GM21381 (cell line): ENCODE data around the gene PFKP.
"Not testable (repeated sequence)": the region's sequence is repeated elsewhere in the genome, so short reads cannot be mapped to it uniquely, and the experiment has no call there.

ENCODE experiments used
- ATAC-seq: cut with Tn5 transposase; IDR thresholded peaks from one replicate; pipeline ENCODE4 v1.9.1; 2021; ENCODE audit warnings: mild to moderate bottlenecking, moderate library complexity; ENCODE audit not compliant: unreplicated experiment

Gene PFKP

DNA sequence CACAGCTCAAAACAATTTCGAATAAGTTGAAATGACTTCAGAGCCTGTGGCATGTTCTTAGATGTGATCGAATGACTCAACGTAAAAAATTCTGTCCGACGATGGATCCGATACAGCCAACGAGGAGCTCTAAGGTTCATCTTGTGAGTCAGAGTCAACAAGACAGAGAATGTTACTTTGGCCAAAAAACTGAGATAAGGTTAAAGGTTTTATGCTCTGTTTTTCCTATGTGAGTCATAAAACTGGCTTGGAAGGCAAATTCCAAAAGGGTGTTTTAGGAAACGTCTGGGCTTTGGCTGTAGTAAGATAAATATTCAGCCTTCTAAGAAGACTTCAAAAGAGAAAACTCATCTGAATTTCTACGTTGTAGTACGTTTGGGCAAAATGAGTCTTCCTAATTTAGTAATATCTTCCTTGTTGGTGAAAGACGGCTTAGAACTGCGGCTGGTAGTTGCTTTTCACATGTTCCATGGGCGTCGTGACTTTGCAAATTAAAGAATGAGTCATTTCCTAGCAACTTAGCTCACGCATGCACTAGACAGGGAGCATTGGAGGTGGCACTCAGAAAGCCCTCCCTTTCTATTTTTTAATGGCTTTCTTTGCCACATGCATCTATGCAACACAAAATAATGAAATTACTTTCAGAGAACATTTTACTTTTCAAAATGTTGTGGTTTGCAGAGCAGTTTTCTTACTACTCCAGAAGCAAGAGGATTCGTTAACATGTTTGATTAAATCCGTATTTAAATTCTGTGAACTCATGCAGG is 28.2 kb downstream of the PFKP start:
- ATAC-seq: no peak

- no peak for ATAC-seq
Observed at GRCh38 chr10:3096149-3096548, 28.8 kb downstream of the PFKP start.

DNA sequence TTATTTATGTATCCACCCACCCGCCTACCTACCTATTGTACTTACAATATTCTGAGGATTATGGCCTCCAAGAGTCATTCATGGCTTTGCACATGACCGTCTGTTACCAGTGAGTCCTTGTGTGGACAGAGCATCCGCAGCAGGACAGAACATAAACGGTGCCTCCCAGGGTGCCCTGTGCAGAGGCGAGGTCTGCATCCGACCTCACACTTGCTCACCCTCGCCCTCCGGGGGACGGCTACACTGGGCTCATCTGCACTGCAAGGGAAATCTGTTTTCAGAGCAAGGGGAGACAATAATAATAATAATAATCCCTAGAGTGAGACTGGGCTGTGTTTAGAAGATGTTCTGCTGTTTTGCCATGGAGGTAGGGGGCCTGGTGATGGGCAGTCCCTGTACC is 29.8 kb downstream of the PFKP start:
- no peak for ATAC-seq

- ATAC-seq: no peak
Observed at GRCh38 chr10:3098689-3099088, 31.3 kb downstream of the PFKP start.

DNA sequence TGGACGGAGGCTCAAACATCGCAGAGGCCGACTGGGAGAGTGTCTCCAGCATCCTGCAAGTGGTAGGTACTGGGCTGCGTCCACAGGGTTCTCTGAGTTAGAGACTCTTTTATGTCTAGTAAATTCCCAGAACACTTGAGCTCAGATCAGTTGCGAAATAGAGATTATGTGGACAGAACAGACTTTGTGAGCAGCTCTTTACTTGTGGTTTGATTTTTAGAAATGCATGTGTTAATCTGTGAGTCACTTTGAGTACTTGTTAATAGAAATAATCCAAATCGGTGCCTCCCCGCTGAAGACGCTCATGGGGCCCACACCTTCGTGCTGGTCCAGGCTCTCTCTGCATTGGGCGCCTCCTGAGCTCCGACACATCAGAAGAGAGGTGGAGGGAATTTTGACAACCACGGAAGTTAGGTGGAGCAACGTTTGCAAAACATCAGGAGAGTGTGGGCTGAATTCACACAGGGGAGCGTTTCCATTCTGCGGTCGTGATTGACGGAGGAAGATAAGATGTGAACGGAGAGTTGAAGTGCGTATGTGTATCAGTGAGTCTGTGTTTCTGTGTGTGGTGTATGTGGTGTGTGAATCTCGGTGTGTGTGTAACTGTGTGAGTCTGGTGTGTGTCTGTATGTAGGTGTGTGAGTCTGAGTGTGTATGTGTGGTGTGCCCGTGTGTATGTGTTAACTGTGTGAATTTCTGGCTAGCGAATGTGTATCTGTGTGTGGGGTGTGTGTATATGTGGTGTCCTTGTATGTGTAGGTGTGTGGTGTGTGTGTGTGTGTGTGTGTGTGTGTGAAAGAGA is 32.1 kb downstream of the PFKP start:
- ATAC-seq: no peak

- ATAC-seq: no peak
Observed at GRCh38 chr10:3100093-3100792, 32.9 kb downstream of the PFKP start.

DNA sequence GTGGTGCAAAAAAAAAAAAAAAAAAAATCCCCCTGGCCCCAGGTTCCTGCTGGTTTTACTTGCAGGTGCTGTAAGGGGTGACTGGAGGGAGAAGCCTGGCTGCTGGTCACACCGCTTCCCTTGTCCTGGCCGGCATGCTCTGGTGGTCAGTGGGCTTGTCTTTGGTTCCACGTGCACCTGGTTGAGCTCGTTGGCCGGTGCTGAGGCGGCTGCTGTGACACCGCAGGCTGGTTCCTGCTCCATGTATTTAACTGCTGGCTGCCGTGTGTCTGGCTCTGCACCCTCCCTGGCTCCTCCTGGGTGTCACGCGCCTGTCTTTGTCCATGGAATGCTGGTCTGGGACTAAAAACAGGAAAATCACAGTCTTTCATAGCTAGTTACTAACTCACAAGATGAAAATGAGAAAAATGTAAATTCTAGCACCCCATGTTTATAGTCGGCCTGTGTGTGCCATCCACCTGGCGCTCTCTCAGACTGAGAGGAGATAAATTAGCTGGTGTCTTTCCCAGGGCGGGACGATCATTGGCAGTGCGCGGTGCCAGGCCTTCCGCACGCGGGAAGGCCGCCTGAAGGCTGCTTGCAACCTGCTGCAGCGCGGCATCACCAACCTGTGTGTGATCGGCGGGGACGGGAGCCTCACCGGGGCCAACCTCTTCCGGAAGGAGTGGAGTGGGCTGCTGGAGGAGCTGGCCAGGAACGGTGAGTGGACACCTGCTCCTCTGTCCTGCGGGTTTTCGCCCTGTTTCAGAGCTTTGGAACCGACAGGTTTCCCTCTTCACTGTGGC is 33.7 kb downstream of the PFKP start:
- ATAC-seq: no peak

GRCh38 chr10:3102720-3103427 is 35.5 kb downstream of the PFKP start:
- no peak for ATAC-seq

DNA sequence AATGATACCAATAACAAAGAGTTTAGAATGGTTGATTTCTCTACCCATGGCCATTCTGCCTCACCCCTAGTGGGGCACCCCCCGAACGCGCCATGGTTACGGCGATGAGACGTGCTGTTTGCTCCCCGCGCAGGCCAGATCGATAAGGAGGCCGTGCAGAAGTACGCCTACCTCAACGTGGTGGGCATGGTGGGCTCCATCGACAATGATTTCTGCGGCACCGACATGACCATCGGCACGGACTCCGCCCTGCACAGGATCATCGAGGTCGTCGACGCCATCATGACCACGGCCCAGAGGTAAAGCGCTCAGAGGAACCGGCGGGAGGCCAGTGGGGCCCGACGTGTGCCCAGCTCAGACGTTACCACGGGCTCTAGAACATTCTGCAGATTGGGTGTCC is 36.3 kb downstream of the PFKP start:
- ATAC-seq: no peak

DNA sequence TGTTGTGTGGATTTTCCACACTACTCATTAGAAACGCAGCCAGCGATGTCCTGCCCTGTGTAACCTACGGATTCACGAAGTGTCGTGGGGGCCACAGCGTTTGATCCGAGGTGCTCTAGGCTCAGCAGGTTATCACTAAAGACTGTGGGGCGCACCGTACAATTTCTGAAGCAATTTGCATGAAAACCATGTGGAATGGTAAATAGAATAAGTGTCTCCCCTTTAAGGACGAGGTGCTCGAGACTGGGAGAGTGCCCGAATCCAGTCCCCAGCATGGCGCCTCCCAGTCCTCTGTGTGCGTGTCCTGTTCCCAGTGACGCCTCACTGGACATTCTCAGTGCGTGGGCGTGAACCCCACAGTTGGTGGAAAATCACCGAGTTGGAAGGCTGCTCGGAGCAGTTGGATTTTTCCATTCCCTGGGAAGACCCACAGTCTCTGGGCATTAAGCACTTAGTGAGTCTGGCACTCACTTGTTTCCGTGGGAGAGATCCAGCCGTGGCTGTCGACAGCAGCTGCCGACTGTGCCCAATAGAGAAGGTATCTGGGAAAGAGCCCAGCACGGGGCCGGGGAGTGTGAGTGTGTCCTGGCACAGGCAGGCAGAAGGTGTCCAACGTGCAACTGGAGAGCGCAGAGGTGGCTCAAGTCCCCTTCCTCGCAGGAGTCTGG is 37.0 kb downstream of the PFKP start:
- no peak for ATAC-seq

GRCh38 chr10:3105166-3105565 is 37.8 kb downstream of the PFKP start:
- no peak for ATAC-seq

GRCh38 chr10:3105905-3106304 is 38.6 kb downstream of the PFKP start:
- no peak for ATAC-seq

GRCh38 chr10:3106328-3106727 is 39.0 kb downstream of the PFKP start:
- not testable (repeated sequence) for ATAC-seq

DNA sequence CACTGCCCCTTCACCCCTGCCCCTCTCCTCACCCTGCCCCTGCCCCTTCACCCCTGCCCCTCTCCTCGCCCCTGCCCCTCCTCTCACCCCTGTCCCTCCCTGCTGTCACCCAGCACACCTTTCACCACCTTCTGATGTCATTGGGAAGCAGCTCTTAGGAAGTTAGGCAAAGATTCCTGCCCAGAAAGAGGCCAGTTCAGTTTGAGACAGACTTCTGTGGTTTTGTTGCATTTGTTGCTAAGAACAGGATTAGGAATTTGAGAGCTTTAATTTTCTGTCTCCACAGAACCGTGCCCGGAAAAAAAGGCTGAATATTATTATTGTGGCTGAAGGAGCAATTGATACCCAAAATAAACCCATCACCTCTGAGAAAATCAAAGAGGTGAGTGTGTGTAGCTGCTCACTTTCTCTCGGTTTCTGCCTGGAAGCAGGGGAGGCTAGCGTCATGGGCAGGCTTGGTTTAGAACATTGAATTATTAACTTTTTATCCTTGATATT is 39.6 kb downstream of the PFKP start:
- no peak for ATAC-seq

GRCh38 chr10:3107426-3107961 is 40.1 kb downstream of the PFKP start:
- ATAC-seq: no peak

GRCh38 chr10:3108033-3108432 is 40.7 kb downstream of the PFKP start:
- no peak for ATAC-seq

DNA sequence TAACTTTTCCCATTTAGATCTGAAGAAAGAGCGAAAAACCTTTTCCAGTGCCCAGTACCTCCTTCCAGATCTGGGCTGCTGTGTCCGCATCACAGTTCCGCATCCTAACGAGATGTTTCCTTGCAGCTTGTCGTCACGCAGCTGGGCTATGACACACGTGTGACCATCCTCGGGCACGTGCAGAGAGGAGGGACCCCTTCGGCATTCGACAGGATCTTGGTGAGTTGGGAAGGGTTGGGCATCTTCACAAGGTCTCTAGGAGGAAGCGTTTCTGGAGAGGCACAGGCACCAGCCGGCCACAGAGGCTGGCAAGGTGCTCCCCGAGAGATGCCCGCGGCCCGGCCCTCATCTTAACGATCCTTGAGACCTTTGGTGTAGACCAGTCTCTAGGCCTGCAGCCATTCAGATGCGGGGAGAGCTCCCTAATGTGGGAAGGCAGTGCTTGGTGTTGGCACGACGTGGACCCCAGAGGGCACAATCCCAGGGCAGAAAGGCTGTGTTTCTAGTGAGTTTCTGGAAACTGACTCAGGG is 41.3 kb downstream of the PFKP start:
- ATAC-seq: no peak

GRCh38 chr10:3109196-3109595 is 41.8 kb downstream of the PFKP start:
- no peak for ATAC-seq

DNA sequence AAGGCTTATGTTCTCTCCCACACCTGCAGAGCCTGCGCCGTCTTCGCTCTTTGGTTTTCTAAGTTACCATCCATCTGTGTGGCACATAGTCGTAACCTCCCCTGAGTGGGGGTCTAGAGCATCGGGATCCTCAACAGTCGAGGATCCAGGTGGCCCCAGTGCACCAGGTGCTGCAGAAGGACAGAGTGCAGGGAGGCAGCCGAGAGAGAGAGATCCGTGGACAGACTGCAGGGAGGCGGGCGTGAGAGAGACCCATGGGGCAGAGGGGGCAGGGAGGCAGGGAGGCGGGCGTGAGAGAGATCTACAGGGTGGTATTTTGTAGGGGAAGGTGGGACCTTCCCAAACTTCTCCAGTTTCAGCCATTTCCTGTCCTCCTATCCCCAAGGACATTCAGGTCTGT is 42.3 kb downstream of the PFKP start:
- no peak for ATAC-seq
